Upper lobe of left lung (tissue), 6 donors: ENCODE results near the gene BLACAT1. TPM values are rescaled to one million over a fixed set of nuclear protein-coding genes. Genes with fewer than 3 reads are reported as not detected.
A peak's percentile ranks its signal among the peaks of the same experiment; 100 is the strongest.

Experiments used
- ATAC-seq, 2 donors: fragments of 200-7000 bp; cut with Tn5 transposase; one replicate each; pipeline ENCODE4 v1.9.1; 2022; ENCODE audit warnings: mild to moderate bottlenecking in 2 of 2, moderate library complexity in 2 of 2; ENCODE audit not compliant: low FRiP score in 2 of 2
- DNase-seq, 2 donors: peaks; one replicate each; pipeline ENCODE4 v3.0.0-alpha.2; 2019 to 2020
- H3K27ac ChIP-seq, 4 donors: fragments of 200-600 bp; sonication (generic); one replicate each; pipeline ENCODE4 v1.5.1; 2016 to 2019
- H3K27me3 ChIP-seq, 4 donors: fragments of 200-600 bp; sonication (generic); one replicate each; pipeline ENCODE4 v1.5.1; 2017 to 2019
- H3K36me3 ChIP-seq, 4 donors: fragments of 200-600 bp; sonication (generic); one replicate each; pipeline ENCODE4 v1.5.1; 2016 to 2019
- H3K4me1 ChIP-seq, 4 donors: fragments of 200-600 bp; sonication (generic); one replicate each; pipeline ENCODE4 v1.5.1; 2018 to 2019
- H3K4me3 ChIP-seq, 4 donors: fragments of 200-600 bp; sonication (generic); one replicate each; pipeline ENCODE4 v1.5.1; 2017 to 2019; ENCODE audit warnings: mild to moderate bottlenecking in 2 of 4, moderate library complexity in 1 of 4
- H3K9me3 ChIP-seq, 4 donors: fragments of 200-600 bp; sonication (generic); one replicate each; pipeline ENCODE4 v1.5.1; 2018 to 2019
- EP300 ChIP-seq, 4 donors: sonication (generic); formaldehyde crosslinking; IDR thresholded peaks; one replicate each; pipeline ENCODE4 v1.5.1; 2017; ENCODE audit warnings: antibody characterized with exemption in 4 of 4, control low read depth in 2 of 4
- POLR2A ChIP-seq, 4 donors: fragments of 450-650 bp; IDR thresholded peaks; one replicate each; pipeline ENCODE4 v1.5.1; 2016 to 2017; ENCODE audit warnings: antibody characterized with exemption in 4 of 4, mild to moderate bottlenecking in 2 of 4
- POLR2AphosphoS5 ChIP-seq, 2 donors: sonication (generic); formaldehyde crosslinking; IDR thresholded peaks; one replicate each; pipeline ENCODE4 v1.5.1; 2017; ENCODE audit warnings: antibody characterized with exemption in 2 of 2
- WGBS, 2 donors: methylation state at CpG; one replicate each; pipeline ENCODE4 v1.1.5; 2017 to 2018; 5-methylcytosine and 5-hydroxymethylcytosine counted together
- total RNA-seq, 6 donors: library from RNA; depleted of rRNA in 4 of 6; stranded (reverse); fragments of >200 nt in 4 of 6; gene quantifications; one replicate each; pipeline versions ENCODE4 v1.1.0 to v1.2.1, GENCODE V29; 2016 to 2021
- TF ChIP-seq, protein P1 (sequence below), 6 experiments: fragments of 450-650 bp in 4 of 6; fragments of 200-600 bp in 2 of 6; sonication (generic) in 2 of 6; IDR thresholded peaks; one replicate each; pipeline ENCODE4 v1.5.1; 2016 to 2019; ENCODE audit warnings: antibody characterized with exemption in 6 of 6
- donor health status: DM: no; HTN: no; CAD: no; lungs with moderate emphysema.
- donor health status: DM: no; HTN: yes; CAD: no; lungs with severe emphysema.

Gene BLACAT1
- total RNA-seq, 6 donors from 2014 or later, result 0.40 to 4.2 (median 1.1) TPM

DNA sequence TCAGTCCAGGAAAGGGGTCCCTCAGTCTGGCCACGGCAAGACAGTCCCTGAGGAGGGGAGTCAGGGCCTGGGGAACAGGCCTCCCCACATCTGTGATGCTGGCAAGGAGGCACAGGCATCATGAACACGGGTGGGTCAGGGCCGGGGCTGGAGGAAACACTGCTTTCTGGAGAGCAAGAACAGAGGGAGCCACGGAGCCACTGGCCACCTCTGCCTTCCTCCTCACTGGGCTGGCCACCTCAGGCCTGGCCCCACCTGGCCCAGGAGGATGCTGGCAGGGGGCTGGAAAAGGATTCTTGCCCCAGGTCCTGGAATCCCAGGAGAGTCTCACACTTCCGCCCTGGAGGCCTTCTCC lies 15.7 kb downstream of the BLACAT1 start:
- TF ChIP-seq POLR2A (IDR thresholded peaks at IDR 0.05), result no peak
- no peak for TF ChIP-seq EP300 (IDR thresholded peaks at IDR 0.05)
- TF ChIP-seq POLR2AphosphoS5 (IDR thresholded peaks at IDR 0.05), result no peak
- TF ChIP-seq, protein P1, sequence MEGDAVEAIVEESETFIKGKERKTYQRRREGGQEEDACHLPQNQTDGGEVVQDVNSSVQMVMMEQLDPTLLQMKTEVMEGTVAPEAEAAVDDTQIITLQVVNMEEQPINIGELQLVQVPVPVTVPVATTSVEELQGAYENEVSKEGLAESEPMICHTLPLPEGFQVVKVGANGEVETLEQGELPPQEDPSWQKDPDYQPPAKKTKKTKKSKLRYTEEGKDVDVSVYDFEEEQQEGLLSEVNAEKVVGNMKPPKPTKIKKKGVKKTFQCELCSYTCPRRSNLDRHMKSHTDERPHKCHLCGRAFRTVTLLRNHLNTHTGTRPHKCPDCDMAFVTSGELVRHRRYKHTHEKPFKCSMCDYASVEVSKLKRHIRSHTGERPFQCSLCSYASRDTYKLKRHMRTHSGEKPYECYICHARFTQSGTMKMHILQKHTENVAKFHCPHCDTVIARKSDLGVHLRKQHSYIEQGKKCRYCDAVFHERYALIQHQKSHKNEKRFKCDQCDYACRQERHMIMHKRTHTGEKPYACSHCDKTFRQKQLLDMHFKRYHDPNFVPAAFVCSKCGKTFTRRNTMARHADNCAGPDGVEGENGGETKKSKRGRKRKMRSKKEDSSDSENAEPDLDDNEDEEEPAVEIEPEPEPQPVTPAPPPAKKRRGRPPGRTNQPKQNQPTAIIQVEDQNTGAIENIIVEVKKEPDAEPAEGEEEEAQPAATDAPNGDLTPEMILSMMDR (IDR thresholded peaks at IDR 0.05), result no peak
- WGBS, 2 donors, result 63 to 67% methylated on average over 1 to 4 of the region's 5 CpGs
- no peak for DNase-seq
- no peak overlapping the region for H3K4me3 ChIP-seq
- no peaks in the 10 kb centered on the region for H3K9me3 ChIP-seq
- peak overlapping the region in 3 of 4 donors; percentile 38 to 73 (median 45) for H3K27ac ChIP-seq
- peaks cover 31 to 47% (median 42%) of the 10 kb centered on the region in 4 donors for H3K4me1 ChIP-seq
- no peaks in the 10 kb centered on the region for H3K36me3 ChIP-seq
- H3K27me3 ChIP-seq, result no peaks in the 10 kb centered on the region
- no peak for ATAC-seq

- ATAC-seq (peak; percentile 46 to 61), DNase-seq (peak in 1 of 2 donors; percentile 82)
- no peaks in the 10 kb centered on the region for H3K27me3 ChIP-seq
- no peaks in the 10 kb centered on the region for H3K9me3 ChIP-seq
- H3K4me1 ChIP-seq, result peaks cover 31 to 46% (median 41%) of the 10 kb centered on the region in 4 donors
- H3K27ac ChIP-seq, result no peak overlapping the region
- no peak overlapping the region for H3K4me3 ChIP-seq
- TF ChIP-seq EP300 (IDR thresholded peaks at IDR 0.05), result no peak
- TF ChIP-seq, protein P1 (IDR thresholded peaks at IDR 0.05), result peak; percentile 55 to 85 (median 72)
- TF ChIP-seq POLR2AphosphoS5 (IDR thresholded peaks at IDR 0.05), result no peak
- no peak for TF ChIP-seq POLR2A (IDR thresholded peaks at IDR 0.05)
- H3K36me3 ChIP-seq, result no peaks in the 10 kb centered on the region
- 43 to 48% methylated on average over 7 to 13 of the region's 13 CpGs for WGBS, 2 donors
These were observed 17.4 kb downstream of the BLACAT1 start for GRCh38 chr1:205438213-205439158.

- H3K27ac ChIP-seq, result no peak overlapping the region
- peaks cover 31 to 43% (median 41%) of the 10 kb centered on the region in 4 donors for H3K4me1 ChIP-seq
- no peak for ATAC-seq
- TF ChIP-seq, protein P1 (IDR thresholded peaks at IDR 0.05), result no peak
- no peak for TF ChIP-seq POLR2A (IDR thresholded peaks at IDR 0.05)
- no peak for TF ChIP-seq POLR2AphosphoS5 (IDR thresholded peaks at IDR 0.05)
- no peak for TF ChIP-seq EP300 (IDR thresholded peaks at IDR 0.05)
- no peaks in the 10 kb centered on the region for H3K9me3 ChIP-seq
- no peak overlapping the region for H3K4me3 ChIP-seq
- DNase-seq, result no peak
- no peaks in the 10 kb centered on the region for H3K36me3 ChIP-seq
- 92 to 96% methylated on average over 2 of the region's 2 CpGs for WGBS, 2 donors
- H3K27me3 ChIP-seq, result no peaks in the 10 kb centered on the region
These were observed 18.3 kb downstream of the BLACAT1 start for GRCh38 chr1:205437570-205437969.

GRCh38 chr1:205436776-205437410 lies 19.0 kb downstream of the BLACAT1 start:
- TF ChIP-seq, protein P1 (IDR thresholded peaks at IDR 0.05), result no peak
- TF ChIP-seq POLR2A (IDR thresholded peaks at IDR 0.05) (no peak), EP300 (IDR thresholded peaks at IDR 0.05) (no peak), POLR2AphosphoS5 (IDR thresholded peaks at IDR 0.05) (no peak)
- Histone ChIP-seq H3K27me3 (no peaks in the 10 kb centered on the region), H3K9me3 (no peaks in the 10 kb centered on the region), H3K27ac (no peak overlapping the region), H3K4me1 (peaks cover 31 to 39% (median 35%) of the 10 kb centered on the region in 4 donors), H3K4me3 (no peak overlapping the region), H3K36me3 (no peaks in the 10 kb centered on the region)
- DNase-seq, result peak in 1 of 2 donors; percentile 19
- no peak for ATAC-seq
- WGBS, 2 donors, result 75 to 86% methylated on average over 5 of the region's 5 CpGs
